ENCODE results near the gene S100A12.
A peak's percentile ranks its signal among the peaks of the same experiment; 100 is the strongest.
"Not testable (repeated sequence)": the region's sequence is repeated elsewhere in the genome, so short reads cannot be mapped to it uniquely, and the experiment has no call there.

Gene S100A12

GRCh38 chr1:153349363-153350320 is 25.8 kb downstream of the S100A12 start:
- no peak for DNase-seq

DNA sequence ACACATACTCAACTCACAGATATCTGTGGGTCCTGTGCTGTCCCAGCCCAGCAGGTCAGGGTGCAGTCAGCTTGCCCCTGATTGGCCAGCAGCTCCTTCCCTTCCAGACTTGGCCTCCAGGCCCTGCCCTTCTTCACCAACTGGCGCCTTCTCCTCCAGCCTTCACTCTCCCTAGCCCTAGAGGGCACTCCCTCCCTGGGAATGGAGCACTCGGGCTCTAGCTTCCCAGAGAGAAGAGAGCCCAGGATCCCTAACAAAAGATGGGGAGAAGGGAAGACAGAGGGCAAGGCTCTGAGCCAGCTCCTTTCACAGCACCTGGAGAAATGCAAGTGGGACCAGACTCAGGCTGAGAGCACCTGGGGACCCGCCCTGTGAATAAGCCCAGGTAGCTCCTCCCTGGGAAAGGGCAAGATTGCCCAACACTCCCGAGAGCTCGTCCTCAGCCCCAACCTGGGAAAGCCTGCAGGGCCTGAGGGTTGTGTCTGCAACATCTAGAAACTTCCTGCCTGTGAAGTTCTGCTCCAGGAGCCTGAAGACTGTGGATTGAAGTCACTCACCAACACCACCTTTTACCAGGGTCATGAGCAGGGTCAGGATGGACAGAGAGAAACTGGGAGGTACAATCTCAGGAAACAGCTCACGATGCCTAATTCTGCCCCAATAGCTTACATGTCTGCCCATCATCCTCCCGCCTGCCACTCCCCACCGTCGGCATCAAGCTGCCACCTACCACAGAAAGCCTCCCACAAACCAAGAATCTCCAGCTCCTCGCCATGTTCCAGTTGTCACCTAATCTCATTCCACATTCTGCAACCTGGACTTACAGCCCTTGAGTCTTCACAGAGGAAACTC is 26.7 kb downstream of the S100A12 start, which contains the start of gene PGLYRP4:
Gene PGLYRP4 (minus strand): TSS at position 331 of the 852 bp plus-strand sequence. CDS start 909 bp downstream, outside the sequence.
- no peak for DNase-seq

DNA sequence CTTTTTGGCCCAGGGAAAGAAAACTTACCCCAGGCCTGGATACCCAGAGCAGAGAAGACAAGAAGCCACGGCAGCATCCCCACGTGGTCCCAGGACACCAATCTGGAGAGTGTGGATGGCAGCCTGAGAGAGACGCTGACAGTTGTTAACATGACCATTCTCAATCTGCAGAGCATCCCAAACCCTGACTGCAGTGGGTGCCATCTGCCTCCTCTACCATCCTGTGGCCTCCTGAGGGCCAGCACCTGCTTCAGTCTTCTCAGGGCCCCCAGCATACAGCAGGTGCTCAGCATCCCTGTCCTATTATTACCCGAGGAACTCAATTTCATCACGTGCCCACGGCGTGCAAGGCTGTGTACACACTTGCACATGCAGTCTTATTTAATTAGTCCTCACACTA is 27.6 kb downstream of the S100A12 start:
- no peak for DNase-seq

DNA sequence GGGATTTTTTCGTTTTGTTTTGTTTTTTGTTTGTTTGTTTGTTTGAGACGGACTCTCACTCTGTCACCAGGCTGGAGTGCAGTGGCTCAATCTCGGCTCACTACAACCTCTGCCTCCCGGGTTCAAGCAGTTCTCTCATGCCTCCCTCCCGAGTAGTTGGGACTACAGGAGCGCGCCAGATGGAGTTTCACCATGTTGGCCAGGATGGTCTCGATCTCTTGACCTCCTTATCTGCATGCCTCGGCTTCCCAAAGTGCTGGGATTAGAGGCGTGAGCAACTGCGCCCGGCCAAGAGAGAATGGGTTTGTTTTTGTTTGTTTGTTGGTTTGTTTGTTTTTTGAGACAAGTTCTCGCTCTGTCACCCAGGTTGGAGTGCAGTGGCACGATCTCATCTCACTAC is 28.4 kb downstream of the S100A12 start:
- not testable (repeated sequence) for DNase-seq

GRCh38 chr1:153346077-153346723 is 29.2 kb downstream of the S100A12 start:
- DNase-seq, result peak; percentile 46

- no peak for DNase-seq
Observed at GRCh38 chr1:153345187-153346076, 30.0 kb downstream of the S100A12 start.

- DNase-seq, result peak; percentile 81
Observed at GRCh38 chr1:153344718-153345025, 30.7 kb downstream of the S100A12 start.

- peak; percentile 97 for DNase-seq
Observed at GRCh38 chr1:153343811-153344717, 31.4 kb downstream of the S100A12 start.

- DNase-seq, result no peak
Observed at GRCh38 chr1:153343040-153343681, 32.3 kb downstream of the S100A12 start.

DNA sequence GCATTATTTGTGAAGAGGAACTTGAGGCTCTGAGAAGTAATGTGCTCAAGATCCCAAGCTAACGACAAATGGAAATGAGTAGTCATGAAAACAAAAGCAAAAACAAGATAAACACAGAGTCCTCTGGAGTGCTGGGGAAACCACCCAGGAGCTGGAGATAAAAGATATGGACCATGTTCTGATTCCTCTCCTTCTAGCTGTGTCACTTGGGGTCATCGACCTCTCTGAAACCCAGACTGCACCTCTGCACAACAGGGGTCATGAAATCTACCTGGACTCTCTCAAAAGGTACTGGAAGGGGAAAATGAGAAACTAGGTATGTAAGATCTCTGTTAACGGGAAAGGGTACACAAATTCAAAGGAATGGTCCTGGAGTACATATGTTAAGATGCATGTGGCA is 33.2 kb downstream of the S100A12 start:
- no peak for DNase-seq

DNA sequence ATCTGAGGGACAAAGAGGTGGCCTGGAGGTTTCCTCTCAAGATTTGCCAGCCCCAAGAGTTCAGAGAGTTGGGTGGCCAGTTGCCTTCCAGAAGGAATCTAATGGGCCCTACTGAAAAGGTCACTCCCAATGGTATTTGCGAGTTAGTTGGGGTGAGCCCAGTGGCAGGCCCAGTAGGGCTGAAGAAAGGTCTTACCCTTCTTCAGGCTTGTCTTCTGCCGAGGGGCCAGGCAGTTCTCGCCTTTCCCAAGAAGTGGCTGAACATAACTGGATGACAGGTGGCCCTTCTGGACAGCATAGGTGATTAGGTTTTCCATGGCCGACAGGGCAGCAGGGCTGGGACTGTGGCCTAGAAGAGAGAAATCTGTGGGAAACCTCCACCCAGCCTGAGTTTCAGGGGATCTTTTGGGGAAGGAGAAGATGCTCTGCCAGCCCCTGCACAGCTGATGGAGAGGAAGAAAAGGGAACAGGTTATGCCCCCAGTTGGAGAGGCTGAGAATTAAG is 33.9 kb downstream of the S100A12 start:
- no peak for DNase-seq

GRCh38 chr1:153340356-153340755 is 35.1 kb downstream of the S100A12 start:
- DNase-seq, result no peak

DNA sequence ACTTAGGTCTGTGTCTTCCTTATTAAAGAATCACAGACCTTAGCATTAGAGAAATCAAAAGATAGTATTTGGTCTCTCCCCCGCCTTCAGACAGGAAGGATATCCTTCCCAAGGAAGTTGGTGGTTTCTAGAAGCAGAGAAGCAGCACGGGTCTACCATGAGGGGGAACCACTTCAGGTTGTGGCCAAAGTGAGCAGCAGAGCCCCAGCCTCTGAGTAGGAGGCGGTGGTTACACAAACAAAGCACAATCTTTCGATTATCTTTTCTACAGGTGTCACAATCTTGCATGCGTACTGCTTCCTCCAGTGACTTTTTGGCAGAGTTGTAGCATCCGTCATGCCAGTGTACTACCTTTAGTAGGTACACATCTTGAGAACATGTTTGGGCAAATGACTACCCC is 35.6 kb downstream of the S100A12 start:
- no peak for DNase-seq

GRCh38 chr1:153337980-153338853 is 37.2 kb downstream of the S100A12 start:
- no peak for DNase-seq

DNA sequence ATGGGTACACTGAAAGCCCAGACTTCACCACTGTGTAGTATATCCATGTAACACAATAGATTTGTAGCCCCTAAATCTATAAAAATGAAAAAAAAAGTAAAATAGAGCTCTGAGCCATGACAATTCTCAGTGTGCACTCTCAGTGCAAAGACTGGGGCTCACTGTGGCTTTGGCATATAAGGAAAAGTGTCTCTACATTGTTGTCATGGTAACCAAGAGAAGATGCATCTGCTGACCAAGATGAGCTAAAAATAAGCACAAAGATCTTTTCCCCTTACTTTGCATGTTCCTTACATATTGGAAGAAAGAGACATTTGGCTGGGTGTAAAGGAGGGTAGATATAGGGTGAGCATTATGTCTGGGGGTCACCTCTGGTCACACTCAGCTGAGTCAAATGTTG is 38.8 kb downstream of the S100A12 start:
- no peak for DNase-seq

GRCh38 chr1:153333902-153334301 is 41.5 kb downstream of the S100A12 start:
- no peak for DNase-seq

DNA sequence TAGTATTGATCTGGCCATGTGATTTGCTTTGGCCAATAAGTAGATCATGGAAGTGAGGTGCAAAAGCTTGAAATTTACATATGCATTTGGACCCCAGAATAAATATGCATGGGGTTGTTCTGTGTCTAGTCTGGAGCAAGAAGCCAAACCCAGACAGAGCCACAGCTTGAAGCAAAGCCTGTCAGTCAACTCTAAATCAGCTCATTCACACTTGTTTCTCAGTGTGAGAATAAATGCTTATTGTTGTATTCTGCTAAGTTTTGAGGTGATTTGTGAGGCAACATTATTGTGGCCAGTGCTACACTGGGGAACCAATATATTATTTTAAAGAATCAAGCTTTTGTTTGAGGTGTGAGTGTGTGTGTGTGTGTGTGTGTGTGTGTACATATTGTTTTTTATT is 50.5 kb downstream of the S100A12 start:
- DNase-seq, result no peak
